ENCODE results near the gene ZNF552.
"Not testable (repeated sequence)": the region's sequence is repeated elsewhere in the genome, so short reads cannot be mapped to it uniquely, and the experiment has no call there.

Gene ZNF552

GRCh38 chr19:57814505-57815246, at the start of gene ZNF552:
Gene ZNF552 (minus strand): TSS chr19:57814913. CDS start chr19:57814743, 170 bp downstream.
- DNase-seq: peak; percentile 62

DNA sequence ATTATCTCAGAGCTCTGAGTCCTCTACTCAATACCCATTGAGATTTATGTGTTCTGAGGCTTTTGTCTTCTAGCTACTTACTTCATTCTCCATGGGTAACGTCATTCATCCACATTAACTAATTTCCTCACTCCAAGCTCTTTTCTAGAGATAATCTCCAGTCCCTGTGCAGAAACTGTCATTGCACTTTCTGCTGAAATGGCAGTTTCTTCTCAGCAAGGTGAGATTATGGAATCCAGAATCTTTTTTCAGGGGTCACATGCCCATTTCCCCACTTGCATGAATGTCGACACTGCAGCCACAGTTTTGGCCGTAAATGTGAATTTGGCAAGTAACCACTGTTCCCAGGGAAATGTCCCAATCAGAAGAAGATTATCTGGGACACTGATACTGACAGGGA, 47.6 kb upstream of the ZNF552 start:
- not testable (repeated sequence) for DNase-seq

DNA sequence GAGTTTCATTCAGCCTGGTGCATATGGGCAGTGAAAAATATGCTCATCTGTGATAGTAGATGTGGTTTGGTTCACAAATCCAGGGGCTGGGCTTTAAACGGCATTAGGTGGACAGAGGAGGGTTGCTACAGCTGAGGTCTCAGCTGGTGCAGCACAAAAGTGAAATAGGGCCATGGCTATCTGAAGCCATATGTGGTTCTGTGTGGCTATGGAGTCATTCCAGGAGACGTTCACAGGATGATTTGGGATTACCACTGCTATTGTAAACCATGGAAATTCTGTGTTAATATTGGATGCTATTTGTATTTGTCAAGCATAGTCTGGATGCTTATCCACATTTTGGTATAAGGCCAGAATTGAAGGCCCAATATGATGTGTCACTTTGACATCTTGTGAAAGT, 39.4 kb upstream of the ZNF552 start:
- not testable (repeated sequence) for DNase-seq

- not testable (repeated sequence) for DNase-seq
These were observed 37.3 kb upstream of the ZNF552 start for GRCh38 chr19:57851812-57852603.

DNA sequence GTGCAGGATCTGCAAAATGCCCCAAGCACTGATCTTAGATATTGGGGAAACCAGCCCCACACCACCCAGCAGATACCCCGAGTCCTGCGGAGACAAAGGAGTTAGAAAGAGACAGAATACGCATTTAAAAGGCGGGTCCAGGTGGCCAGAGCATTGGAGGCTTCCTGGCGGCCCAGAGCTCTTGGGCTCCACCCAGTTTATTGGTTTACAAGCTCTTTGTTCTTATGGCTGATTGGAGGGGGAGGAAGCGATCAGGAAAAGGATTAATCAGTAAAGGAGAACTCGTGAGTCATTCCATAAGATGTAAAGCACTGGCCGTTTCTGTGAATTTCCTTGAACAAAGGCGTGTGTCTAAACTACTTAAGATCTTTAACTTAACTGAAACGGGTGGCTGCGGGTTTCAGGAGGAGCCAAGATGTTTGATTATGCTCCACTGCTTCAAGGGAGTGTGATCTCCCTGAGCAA, 35.9 kb upstream of the ZNF552 start:
- no peak for DNase-seq

DNA sequence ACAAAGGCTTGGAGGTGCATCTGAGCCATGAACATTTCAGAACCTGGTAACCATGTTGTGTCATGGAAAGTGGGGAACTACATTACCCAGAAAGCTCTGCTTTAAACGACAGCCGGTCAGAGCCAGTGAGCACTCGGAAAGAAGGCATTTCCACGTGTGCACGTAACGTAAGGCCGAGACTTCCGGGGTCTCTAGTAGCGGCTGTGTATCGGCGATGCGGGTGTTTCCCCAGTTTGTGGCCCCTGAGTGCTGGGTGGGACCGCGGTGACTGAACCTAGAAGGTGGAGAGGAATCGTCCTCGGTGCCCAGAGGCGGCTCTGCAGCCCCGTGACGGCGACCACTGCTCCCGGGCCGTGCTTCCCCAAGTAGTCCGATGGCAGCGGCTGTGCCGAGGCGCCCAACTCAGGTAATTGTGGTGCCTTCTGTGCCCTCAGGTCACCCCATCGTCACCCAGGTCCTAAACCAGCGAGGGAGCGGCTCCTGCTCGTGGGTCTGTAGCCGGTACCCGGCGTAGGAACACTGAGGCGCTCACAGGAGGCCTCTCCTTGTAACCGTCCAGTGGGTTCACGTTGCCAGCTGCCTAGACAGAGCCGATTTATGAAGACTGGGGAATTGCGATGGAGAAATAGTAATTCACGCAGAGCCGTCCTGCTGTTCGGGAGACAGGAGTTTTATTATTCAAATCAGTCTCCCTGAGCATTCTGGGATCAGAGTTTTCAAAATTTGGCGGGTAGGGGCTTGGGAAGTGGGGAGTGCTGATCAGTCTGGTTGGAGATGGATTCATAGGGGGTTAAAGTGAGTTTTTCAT, 35.2 kb upstream of the ZNF552 start, which contains the start of gene ZNF587:
Gene ZNF587, plus strand, starts transcription at position 194 of the 808 bp plus-strand sequence. Its CDS starts 180 bp downstream, at position 374.
- DNase-seq: peak; percentile 69

DNA sequence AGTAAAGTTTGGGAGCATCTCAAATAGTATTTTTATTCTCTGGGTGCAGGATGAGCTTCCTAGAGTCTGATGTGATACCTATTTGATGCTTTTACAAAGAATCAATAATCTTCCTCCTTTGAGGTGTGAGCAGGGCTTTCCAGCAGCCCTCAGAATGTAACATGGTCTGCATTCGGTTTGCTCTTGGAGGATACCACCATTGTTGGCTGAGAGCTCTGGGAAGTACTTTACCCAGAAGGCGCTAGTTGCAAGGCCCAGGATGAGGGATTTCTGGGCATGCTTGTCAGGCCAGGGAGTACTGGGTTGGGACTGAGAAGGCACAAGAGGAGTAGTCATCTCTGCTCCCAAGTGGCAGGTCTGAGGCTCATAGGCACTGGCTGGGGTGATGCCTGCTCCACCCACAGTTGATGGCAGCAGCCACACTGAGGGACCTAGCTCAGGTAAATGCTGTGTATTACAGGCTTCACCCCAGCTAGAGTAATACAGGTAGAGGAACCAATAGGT, 34.5 kb upstream of the ZNF552 start:
- DNase-seq: not testable (repeated sequence)

DNA sequence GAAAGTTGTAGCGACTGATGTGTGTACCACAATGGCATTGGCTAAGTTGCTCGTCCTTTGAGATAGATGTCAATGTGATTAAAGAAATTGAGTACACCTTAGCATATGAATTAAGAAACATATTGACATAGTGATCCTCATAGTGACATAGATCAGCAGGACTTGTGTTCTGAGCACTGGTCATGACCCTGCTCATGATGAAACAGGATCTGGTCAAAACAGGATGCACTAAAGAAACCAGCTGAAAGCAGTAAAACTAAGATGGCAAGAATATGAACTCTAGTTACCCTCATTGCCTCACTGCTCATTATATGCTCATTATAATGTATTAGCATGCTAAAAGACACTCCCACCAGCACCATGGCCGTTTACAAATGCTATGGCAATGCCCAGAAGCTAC, 32.5 kb upstream of the ZNF552 start:
- DNase-seq: not testable (repeated sequence)

DNA sequence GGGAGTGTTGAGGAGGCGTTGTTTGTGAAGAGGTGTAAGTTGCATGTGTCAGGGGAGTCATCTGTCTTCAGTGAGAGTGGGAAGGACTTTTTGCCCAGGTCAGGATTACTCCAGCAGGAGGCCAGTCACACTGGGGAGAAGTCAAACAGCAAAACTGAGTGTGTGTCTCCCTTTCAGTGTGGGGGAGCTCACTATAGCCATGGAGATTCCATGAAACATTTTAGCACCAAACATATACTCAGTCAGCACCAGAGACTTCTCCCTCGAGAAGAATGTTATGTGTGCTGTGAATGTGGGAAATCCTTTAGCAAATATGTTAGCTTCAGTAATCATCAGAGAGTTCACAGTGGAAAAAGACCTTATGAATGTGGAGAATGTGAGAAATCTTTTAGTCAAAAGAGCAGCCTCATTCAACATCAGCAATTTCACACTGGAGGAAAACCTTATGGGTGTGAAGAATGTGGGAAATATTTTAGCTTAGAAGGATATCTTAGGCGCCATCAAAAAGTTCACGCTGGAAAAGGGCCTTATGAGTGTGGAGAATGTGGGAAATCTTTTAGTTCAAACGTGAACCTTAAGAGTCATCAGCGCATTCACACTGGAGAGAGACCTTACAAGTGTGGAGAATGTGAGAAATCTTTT, 26.5 kb upstream of the ZNF552 start:
- DNase-seq: no peak

GRCh38 chr19:57838622-57839191, 24.0 kb upstream of the ZNF552 start:
- DNase-seq: not testable (repeated sequence)

DNA sequence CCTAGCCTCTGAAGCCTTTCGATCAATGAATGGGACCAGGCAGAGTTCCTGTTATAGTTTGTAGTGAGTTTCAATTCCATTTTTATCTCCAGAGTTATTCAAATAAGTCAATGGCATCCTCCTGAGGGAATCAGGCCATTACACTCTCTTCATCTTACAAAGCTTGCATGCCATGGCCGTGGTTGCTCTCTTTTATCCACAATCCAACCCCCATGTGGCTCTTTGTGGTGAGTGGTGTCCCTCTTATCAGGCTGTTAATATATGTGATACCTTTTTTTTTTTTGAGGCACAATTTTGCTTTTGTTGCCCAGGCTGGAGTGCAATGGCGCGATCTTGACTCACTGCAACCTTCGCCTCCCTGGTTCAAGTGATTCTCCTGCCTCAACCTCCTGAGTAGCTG, 22.3 kb upstream of the ZNF552 start:
- not testable (repeated sequence) for DNase-seq

GRCh38 chr19:57830071-57830602, 15.4 kb upstream of the ZNF552 start, which contains the start of gene ZNF587B:
Gene ZNF587B (plus strand): TSS chr19:57830299. CDS start chr19:57830529, 230 bp downstream.
- DNase-seq: peak; percentile 25

DNA sequence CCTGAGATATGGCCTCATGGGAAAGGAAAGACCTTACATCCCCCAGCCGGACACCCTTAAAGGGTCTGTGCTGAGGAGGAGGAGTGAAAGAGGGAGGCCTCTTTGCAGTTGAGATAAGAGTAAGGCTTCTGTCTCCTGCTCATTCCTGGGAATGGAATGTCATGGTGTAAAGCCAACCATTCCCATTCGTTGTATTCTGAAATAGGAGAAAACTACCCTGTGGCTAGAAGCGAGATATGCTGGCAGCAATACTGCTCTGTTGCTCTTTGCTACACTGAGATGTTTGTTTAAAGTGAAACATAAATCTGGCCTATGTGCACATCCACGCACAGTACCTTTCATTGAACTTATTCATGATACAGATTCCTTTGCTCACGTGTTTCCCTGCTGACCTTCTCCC, 14.6 kb upstream of the ZNF552 start:
- DNase-seq: no peak

DNA sequence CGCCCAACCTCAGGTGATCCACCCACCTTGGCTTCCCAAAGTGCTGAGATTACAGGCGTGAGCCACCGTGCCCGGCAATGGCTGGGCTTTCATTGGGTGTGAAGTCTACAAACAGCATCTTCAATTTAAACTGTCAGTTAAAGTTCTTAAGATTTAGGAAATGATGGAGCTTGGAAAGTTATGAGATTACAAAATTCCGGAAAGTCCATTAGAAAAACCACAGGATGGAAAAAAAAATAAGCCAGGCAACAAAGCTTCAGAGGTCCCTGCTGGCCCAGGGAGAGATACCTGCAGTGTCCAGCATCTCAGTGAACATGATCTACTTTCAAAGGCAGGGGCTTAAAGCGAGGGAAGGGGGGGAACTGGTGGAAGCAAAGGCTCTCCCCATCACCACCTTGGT, 10.8 kb upstream of the ZNF552 start:
- no peak for DNase-seq

DNA sequence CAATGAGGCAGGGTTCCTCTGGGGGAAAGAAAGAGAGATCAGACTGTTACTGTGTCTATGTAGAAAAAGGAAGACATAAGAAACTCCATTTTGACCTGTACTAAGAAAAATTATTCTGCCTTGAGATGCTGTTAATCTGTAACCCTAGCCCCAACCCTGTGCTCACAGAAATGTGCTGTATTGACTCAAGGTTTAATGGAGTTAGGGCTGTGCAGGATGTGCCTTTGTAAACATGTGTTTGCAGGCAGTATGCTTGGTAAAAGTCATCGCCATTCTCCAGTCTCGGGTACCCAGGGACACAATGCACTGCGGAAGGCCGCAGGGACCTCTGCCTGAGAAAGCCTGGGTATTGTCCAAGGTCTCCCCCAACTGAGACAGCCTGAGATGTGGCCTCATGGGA, 8.9 kb upstream of the ZNF552 start:
- DNase-seq: not testable (repeated sequence)

- DNase-seq: not testable (repeated sequence)
These were observed 8.4 kb upstream of the ZNF552 start for GRCh38 chr19:57823155-57823554.

GRCh38 chr19:57821501-57821900, 6.8 kb upstream of the ZNF552 start:
- DNase-seq: not testable (repeated sequence)

GRCh38 chr19:57821095-57821494, 6.4 kb upstream of the ZNF552 start:
- not testable (repeated sequence) for DNase-seq

- DNase-seq: no peak
These were observed 5.9 kb upstream of the ZNF552 start for GRCh38 chr19:57820599-57820998.

DNA sequence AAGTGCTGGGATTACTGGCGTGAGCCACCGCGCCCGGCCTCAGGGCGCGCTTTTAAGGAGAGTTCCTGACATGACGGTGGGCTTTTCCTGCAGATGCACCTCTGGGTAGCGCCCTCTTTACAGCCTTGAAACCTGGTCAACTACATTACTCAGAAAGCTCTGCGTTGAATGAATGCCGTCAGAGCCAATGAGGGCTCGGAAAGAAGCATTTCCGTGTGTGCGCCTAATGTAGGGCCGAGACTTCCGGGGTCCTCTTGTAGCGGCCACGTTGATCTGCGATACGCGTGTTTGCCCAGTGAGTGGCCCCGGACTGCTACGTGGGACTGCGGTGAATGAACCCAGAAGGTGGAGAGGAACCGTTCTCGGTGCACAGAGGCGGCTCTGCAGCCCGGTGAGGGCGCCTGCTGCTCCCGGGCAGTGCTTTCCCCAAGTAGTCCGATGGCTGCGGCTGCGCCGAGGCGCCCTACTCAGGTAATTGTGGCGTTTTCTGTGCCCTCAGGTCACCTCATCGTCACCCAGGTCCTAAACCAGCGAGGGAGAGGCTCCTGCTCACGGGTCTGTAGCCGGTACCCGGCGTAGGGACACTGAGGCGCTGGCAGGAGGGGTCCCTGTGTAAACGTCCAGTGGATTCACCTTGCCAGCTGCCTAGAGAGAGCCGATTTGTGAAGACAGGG, 4.9 kb upstream of the ZNF552 start:
- DNase-seq: peak; percentile 66

DNA sequence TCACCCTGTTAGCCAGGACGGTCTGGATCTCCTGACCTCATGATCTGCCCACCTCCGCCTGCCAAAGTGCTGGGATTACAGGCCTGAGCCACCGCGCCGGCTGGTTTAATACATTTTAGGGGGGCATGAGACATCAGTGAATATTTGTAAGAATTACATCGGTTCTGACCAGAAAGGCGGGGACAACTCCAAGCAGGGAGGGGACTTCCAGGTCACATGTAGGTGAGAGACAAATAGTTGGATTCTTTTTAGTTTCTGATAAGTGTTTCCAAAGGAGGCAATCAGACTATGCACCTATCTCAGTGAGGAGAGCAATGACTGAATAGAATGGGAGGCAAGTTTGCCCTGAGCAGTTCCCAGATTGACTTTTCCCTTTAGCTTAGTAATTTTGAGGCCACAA, 3.7 kb upstream of the ZNF552 start:
- DNase-seq: no peak
